Measurements from ENCODE around the gene DBNL.

Gene DBNL

GRCh38 chr7:44100458-44101302 lies 56.2 kb downstream of the DBNL start:
- DNase-seq (ENCODE audit: low spot score) = no peak

- DNase-seq (ENCODE audit: low spot score) = no peak
Measured at GRCh38 chr7:44101303-44101965, 56.9 kb downstream of the DBNL start.

GRCh38 chr7:44101966-44102845 lies 57.7 kb downstream of the DBNL start:
- no peak for DNase-seq (ENCODE audit: low spot score)

GRCh38 chr7:44102846-44103565 lies 58.5 kb downstream of the DBNL start:
- DNase-seq (ENCODE audit: low spot score) = no peak

- no peak for DNase-seq (ENCODE audit: low spot score)
Measured at GRCh38 chr7:44103566-44103922, 59.0 kb downstream of the DBNL start.

- DNase-seq (ENCODE audit: low spot score) = no peak
Measured at GRCh38 chr7:44103923-44104859, 59.7 kb downstream of the DBNL start, which contains the start of gene AEBP1. Gene AEBP1 (plus strand): TSS chr7:44104345. CDS start chr7:44104666, 321 bp downstream.

GRCh38 chr7:44104860-44105771 lies 60.6 kb downstream of the DBNL start:
- DNase-seq (ENCODE audit: low spot score) = peak; percentile 80

GRCh38 chr7:44105832-44106231 lies 61.3 kb downstream of the DBNL start:
- no peak for DNase-seq (ENCODE audit: low spot score)

- DNase-seq (ENCODE audit: low spot score) = no peak
Measured at GRCh38 chr7:44106311-44107065, 62.0 kb downstream of the DBNL start.

GRCh38 chr7:44107116-44107960 lies 62.8 kb downstream of the DBNL start:
- DNase-seq (ENCODE audit: low spot score) = no peak

GRCh38 chr7:44107961-44108767 lies 63.7 kb downstream of the DBNL start:
- DNase-seq (ENCODE audit: low spot score) = no peak

GRCh38 chr7:44108768-44109750 lies 64.6 kb downstream of the DBNL start:
- no peak for DNase-seq (ENCODE audit: low spot score)

GRCh38 chr7:44109991-44110390 lies 65.5 kb downstream of the DBNL start:
- no peak for DNase-seq (ENCODE audit: low spot score)

- DNase-seq (ENCODE audit: low spot score) = no peak
Measured at GRCh38 chr7:44110719-44111635, 66.5 kb downstream of the DBNL start.

Measured in globus pallidus (tissue), 1 donor.